Stomach (tissue), 4 donors: ENCODE data around the gene CABP2.

Experiments
- POLR2A ChIP-seq, 4 donors: fragments of 450-650 bp; IDR thresholded peaks; one replicate each; pipeline ENCODE4 v1.6.1; 2016; ENCODE audit warnings: antibody characterized with exemption in 4 of 4, control low read depth in 2 of 4, mild to moderate bottlenecking in 1 of 4, moderate library complexity in 1 of 4
- TF ChIP-seq, protein P1 (sequence below), 7 experiments: fragments of 450-650 bp in 4 of 7; fragments of 200-600 bp in 3 of 7; sonication (generic) in 3 of 7; IDR thresholded peaks; one replicate each; pipeline ENCODE4 v1.5.1; 2016 to 2019; ENCODE audit warnings: antibody characterized with exemption in 7 of 7, control low read depth in 2 of 7, mild to moderate bottlenecking in 1 of 7

DNA sequence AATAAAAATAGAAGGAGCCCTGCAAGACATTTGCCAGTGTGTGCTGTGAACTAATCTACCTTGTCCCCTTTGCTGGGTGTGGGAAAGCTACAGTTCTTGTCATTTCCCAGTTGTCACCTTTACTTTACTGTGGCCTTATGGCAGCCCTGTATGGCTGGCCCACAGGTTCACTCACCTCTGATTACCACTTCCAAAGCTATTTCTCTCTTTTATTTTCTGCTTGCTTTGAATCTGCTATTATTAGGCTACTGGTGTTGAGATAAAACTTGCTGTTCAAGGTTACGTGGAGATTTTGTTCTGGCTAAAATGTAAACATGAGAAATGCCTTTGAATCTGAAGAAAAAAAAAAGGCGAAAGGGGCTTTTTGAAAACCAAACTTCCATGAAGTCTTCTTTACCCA lies 9.6 kb upstream of the CABP2 start:
- TF ChIP-seq, protein P1, sequence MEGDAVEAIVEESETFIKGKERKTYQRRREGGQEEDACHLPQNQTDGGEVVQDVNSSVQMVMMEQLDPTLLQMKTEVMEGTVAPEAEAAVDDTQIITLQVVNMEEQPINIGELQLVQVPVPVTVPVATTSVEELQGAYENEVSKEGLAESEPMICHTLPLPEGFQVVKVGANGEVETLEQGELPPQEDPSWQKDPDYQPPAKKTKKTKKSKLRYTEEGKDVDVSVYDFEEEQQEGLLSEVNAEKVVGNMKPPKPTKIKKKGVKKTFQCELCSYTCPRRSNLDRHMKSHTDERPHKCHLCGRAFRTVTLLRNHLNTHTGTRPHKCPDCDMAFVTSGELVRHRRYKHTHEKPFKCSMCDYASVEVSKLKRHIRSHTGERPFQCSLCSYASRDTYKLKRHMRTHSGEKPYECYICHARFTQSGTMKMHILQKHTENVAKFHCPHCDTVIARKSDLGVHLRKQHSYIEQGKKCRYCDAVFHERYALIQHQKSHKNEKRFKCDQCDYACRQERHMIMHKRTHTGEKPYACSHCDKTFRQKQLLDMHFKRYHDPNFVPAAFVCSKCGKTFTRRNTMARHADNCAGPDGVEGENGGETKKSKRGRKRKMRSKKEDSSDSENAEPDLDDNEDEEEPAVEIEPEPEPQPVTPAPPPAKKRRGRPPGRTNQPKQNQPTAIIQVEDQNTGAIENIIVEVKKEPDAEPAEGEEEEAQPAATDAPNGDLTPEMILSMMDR (IDR thresholded peaks at IDR 0.05), result no peak
- no peak for TF ChIP-seq POLR2A (IDR thresholded peaks at IDR 0.05)
